Measurements from ENCODE around the gene DEFB121.

The DEFB121 gene

GRCh38 chr20:31355981-31356380 lies 50.0 kb downstream of the DEFB121 start:
- DNase-seq = no peak

Measured in left hindlimb (tissue), 1 donor.